Activated T-cell treated with anti-CD3 and anti-CD28 coated beads, Interleukin-2, amount 50 U/mL, for 24 hours (primary cell): ENCODE results near the gene SSH3.
A peak's percentile ranks its signal among the peaks of the same experiment; 100 is the strongest.

Source experiments
- DNase-seq: peaks from one replicate; pipeline ENCODE4 v3.0.0-alpha.2; 2020
- H3K27ac Mint-ChIP-seq: 2 replicates; pipeline ENCODE4 v1.8.0; 2020; ENCODE audit warnings: mild to moderate bottlenecking, mixed read lengths
- H3K27me3 Mint-ChIP-seq: 2 replicates; pipeline ENCODE4 v1.8.0; 2020; ENCODE audit warnings: mixed read lengths
- H3K36me3 Mint-ChIP-seq: 2 replicates; pipeline ENCODE4 v1.8.0; 2020; ENCODE audit warnings: low read depth, mixed read lengths
- H3K4me1 Mint-ChIP-seq: 2 replicates; pipeline ENCODE4 v1.8.0; 2020; ENCODE audit warnings: low read depth, mixed read lengths
- H3K4me3 Mint-ChIP-seq: 2 replicates; pipeline ENCODE4 v1.8.0; 2020; ENCODE audit warnings: mild to moderate bottlenecking, moderate library complexity, mixed read lengths
- H3K9me3 Mint-ChIP-seq: 2 replicates; pipeline ENCODE4 v1.8.0; 2020; ENCODE audit warnings: mixed read lengths

SSH3 gene

DNA sequence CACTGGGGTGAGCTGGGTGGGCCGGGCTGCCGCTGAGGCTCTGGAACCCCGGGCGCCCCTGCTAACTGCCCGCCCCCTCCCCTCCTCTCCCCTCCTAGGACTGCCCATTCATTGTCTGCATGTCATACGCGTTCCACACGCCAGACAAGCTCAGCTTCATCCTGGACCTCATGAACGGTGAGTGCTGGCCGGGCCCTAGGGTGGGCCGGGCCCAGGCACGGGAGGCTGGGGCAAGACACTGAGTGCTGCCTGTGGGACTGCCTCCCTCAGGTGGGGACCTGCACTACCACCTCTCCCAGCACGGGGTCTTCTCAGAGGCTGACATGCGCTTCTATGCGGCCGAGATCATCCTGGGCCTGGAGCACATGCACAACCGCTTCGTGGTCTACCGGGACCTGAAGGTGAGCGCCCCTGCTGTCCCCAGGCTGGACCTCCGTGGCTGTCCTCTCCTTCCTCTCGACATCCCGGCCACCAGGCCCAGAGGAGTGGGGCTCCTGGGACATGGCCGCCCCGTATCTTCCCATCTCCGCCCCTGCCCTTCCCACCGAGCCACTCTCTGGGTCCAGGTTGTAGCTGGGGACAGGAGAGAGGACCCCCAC lies 21.7 kb upstream of the SSH3 start:
- peaks cover 59% of the 10 kb centered on the region for H3K4me1 Mint-ChIP-seq
- peak overlapping the region; percentile 75 for H3K27ac Mint-ChIP-seq
- H3K27me3 Mint-ChIP-seq: no peaks in the 10 kb centered on the region
- no peak for DNase-seq
- no peaks in the 10 kb centered on the region for H3K9me3 Mint-ChIP-seq
- H3K36me3 Mint-ChIP-seq: peaks cover 95% of the 10 kb centered on the region
- no peak overlapping the region for H3K4me3 Mint-ChIP-seq

DNA sequence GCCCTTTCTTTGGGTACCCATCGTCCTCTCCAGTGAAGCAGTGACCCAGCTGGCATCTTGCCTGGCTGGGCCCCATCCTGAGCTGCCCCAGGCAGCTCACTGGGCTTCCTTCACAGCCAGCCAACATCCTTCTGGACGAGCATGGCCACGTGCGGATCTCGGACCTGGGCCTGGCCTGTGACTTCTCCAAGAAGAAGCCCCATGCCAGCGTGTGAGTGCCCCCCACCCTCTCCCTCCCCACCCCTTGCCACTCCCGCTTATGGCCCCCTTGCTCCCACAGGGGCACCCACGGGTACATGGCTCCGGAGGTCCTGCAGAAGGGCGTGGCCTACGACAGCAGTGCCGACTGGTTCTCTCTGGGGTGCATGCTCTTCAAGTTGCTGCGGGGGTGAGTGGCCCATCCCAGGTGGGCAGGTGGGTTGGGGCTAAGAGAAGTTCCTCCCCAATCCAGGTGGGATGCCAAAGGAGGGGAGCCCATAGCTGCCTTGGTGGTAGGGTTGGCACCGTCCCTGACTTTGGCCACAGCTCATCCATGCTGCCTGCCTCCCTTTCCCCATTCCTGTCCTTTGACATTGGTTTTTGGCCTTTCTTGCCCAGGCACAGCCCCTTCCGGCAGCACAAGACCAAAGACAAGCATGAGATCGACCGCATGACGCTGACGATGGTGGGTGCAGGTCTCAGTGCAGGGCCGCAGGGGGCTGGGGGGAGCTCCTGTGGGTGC lies 21.0 kb upstream of the SSH3 start:
- no peak overlapping the region for H3K4me3 Mint-ChIP-seq
- peaks cover 59% of the 10 kb centered on the region for H3K4me1 Mint-ChIP-seq

DNA sequence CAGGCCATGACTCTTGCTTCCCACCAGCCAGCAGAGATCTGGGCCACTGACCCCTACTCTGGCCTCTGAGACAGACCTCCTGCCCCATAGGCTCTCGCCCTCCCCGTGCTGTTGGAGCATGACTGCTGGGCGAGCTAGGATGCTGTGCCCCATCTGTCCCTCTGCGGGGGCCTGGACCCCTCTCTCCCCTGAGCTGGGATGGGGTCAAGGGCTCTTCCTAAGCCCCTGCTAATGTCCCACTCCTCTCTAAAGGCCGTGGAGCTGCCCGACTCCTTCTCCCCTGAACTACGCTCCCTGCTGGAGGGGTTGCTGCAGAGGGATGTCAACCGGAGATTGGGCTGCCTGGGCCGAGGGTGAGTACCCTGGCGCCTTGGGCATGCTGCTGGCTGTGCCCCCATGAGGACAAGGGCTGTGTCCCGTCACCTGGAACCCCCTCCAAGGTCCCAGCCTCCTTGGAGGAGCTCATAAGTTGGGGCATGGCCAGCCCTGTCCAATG lies 20.4 kb upstream of the SSH3 start:
- DNase-seq: no peak
- Mint-ChIP-seq H3K4me1 (peaks cover 59% of the 10 kb centered on the region), H3K4me3 (no peak overlapping the region), H3K27me3 (no peaks in the 10 kb centered on the region), H3K27ac (peak overlapping the region; percentile 82), H3K36me3 (peaks cover 96% of the 10 kb centered on the region), H3K9me3 (no peaks in the 10 kb centered on the region)

More for the DNA sequence above, 21.0 kb upstream of the SSH3 start:
- Mint-ChIP-seq H3K9me3 (no peaks in the 10 kb centered on the region), H3K27ac (peak overlapping the region; percentile 82), H3K27me3 (no peaks in the 10 kb centered on the region), H3K36me3 (peaks cover 95% of the 10 kb centered on the region)
- no peak for DNase-seq

DNA sequence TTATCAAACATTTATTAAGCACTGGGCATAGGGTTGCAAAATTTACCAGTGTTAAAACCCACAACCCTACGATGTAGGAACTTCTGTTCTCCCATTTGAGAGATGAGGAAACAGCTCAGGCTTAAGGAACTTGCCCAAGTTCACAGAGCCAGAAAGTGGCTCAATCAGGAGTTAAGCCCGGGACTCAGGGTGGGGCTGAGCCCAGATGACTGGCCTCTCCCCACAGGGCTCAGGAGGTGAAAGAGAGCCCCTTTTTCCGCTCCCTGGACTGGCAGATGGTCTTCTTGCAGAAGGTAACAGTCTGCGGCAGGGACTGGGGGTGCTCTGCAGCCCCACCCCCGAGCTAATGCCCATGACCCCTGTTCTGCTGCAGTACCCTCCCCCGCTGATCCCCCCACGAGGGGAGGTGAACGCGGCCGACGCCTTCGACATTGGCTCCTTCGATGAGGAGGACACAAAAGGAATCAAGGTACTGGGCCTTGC lies 19.8 kb upstream of the SSH3 start:
- no peaks in the 10 kb centered on the region for H3K9me3 Mint-ChIP-seq
- H3K27me3 Mint-ChIP-seq: no peaks in the 10 kb centered on the region
- no peak for DNase-seq
- H3K4me3 Mint-ChIP-seq: no peak overlapping the region
- peaks cover 93% of the 10 kb centered on the region for H3K36me3 Mint-ChIP-seq
- peaks cover 57% of the 10 kb centered on the region for H3K4me1 Mint-ChIP-seq
- H3K27ac Mint-ChIP-seq: peak overlapping the region; percentile 82

DNA sequence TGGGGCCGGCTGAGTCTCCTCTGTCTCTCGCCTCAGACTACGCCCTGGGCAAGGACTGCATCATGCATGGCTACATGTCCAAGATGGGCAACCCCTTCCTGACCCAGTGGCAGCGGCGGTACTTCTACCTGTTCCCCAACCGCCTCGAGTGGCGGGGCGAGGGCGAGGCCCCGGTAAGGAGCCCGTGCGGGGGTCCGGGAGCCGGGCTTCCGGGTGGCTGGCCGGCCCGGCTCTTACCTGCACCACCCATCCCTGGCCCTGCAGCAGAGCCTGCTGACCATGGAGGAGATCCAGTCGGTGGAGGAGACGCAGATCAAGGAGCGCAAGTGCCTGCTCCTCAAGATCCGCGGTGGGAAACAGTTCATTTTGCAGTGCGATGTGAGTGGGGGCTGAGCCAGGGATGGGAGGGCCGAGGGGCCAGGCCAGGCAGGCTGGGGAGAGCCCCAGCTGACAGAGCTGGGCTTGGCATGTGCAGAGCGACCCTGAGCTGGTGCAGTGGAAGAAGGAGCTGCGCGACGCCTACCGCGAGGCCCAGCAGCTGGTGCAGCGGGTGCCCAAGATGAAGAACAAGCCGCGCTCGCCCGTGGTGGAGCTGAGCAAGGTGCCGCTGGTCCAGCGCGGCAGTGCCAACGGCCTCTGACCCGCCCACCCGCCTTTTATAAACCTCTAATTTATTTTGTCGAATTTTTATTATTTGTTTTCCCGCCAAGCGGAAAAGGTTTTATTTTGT lies 18.4 kb upstream of the SSH3 start:
- no peak for DNase-seq
- peak overlapping the region; percentile 76 for H3K27ac Mint-ChIP-seq

DNA sequence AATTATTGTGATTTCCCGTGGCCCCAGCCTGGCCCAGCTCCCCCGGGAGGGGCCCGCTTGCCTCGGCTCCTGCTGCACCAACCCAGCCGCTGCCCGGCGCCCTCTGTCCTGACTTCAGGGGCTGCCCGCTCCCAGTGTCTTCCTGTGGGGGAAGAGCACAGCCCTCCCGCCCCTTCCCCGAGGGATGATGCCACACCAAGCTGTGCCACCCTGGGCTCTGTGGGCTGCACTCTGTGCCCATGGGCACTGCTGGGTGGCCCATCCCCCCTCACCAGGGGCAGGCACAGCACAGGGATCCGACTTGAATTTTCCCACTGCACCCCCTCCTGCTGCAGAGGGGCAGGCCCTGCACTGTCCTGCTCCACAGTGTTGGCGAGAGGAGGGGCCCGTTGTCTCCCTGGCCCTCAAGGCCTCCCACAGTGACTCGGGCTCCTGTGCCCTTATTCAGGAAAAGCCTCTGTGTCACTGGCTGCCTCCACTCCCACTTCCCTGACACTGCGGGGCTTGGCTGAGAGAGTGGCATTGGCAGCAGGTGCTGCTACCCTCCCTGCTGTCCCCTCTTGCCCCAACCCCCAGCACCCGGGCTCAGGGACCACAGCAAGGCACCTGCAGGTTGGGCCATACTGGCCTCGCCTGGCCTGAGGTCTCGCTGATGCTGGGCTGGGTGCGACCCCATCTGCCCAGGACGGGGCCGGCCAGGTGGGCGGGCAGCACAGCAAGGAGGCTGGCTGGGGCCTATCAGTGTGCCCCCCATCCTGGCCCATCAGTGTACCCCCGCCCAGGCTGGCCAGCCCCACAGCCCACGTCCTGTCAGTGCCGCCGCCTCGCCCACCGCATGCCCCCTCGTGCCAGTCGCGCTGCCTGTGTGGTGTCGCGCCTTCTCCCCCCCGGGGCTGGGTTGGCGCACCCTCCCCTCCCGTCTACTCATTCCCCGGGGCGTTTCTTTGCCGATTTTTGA lies 17.5 kb upstream of the SSH3 start:
- Mint-ChIP-seq H3K4me1 (peaks cover 52% of the 10 kb centered on the region), H3K4me3 (no peak overlapping the region), H3K27ac (peak overlapping the region; percentile 97), H3K36me3 (peaks cover 84% of the 10 kb centered on the region), H3K9me3 (no peaks in the 10 kb centered on the region), H3K27me3 (no peaks in the 10 kb centered on the region)
- DNase-seq: no peak

More for the DNA sequence above, 18.4 kb upstream of the SSH3 start:
- Mint-ChIP-seq H3K4me1 (peaks cover 48% of the 10 kb centered on the region), H3K4me3 (no peak overlapping the region), H3K9me3 (no peaks in the 10 kb centered on the region), H3K27me3 (no peaks in the 10 kb centered on the region), H3K36me3 (peaks cover 84% of the 10 kb centered on the region)

DNA sequence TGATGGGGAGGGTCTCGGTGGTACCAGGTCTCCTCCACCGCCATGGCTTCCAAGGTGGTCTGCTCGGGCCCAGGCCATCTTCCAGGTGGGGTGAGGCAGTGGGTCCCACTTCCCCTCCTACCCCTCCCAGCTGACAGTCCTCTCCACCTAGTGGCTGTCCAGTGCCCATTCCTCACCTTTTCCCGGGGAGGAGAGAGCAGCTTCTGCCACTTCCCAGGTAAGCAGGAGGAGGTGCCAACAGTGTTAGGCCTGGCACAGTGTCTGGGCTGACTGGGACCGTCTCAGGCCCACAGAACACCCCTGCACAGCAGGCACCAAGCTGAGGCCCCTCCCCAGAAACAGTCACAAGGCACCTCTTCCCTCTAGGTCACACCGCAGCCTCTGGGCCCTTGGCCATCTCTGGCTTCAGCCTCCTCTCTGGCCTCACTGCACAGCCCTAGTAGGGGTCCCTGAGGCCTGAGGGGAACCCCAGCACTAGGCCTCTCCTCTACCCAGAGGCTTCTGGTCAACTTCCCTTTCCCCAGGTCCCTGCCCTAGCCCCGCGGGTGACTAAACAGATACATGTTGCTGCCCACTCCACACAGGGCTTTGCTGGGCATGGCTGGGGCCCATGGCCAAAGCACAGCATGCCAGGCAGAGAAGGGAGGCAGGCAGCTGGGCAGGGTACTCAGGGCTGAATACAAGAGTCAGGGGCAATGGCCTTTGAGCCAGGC lies 16.6 kb upstream of the SSH3 start:
- DNase-seq: peak; percentile 61
- H3K36me3 Mint-ChIP-seq: peaks cover 84% of the 10 kb centered on the region
- peaks cover 59% of the 10 kb centered on the region for H3K4me1 Mint-ChIP-seq
- H3K9me3 Mint-ChIP-seq: no peaks in the 10 kb centered on the region
- peak overlapping the region; percentile 97 for H3K27ac Mint-ChIP-seq
- H3K4me3 Mint-ChIP-seq: peak overlapping the region; percentile 81
- H3K27me3 Mint-ChIP-seq: no peaks in the 10 kb centered on the region

DNA sequence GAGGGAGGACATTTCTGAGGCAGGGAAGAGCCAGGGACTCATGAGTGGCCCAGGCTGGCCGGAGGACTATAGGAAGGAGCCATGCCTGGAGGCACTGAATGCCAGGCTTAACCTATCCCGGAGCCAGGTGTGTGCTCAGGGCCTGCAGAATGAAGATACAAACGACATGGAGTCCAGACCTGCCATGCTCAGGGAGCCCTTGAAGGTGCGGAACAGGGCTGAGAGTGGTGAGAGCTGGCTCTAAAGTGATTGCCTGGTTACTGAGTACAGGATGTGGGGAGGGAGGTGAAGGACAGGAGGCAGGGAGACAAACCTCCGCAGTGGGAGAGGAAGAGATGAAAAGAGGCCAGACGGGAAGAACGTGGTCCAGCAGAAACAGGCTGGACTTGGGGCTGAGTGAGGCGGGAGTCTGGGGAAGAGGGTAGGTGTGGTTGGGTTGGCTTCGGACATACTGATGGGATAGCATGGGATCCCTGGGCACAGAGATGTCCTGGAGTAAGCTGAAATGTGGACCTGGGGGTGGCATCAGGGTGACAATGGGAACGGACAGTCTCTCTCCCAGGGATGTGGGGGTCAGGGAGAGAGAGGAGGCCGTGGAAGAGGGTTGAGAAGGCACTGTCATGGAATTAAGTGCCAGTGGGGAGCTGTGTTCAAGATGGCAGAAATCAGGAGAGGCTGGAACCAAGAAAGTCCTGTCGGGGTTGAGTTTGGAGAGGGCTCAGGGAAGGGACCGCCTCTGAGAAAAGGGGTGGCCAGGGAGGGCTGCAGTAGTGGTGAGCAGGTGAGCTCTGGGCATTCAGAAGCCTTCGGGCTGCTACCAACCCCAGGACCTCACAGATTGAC lies 15.8 kb upstream of the SSH3 start:
- peak overlapping the region; percentile 81 for H3K4me3 Mint-ChIP-seq
- no peaks in the 10 kb centered on the region for H3K9me3 Mint-ChIP-seq
- H3K36me3 Mint-ChIP-seq: peaks cover 85% of the 10 kb centered on the region
- peak overlapping the region; percentile 97 for H3K27ac Mint-ChIP-seq
- peaks cover 63% of the 10 kb centered on the region for H3K4me1 Mint-ChIP-seq
- peak; percentile 60 for DNase-seq
- H3K27me3 Mint-ChIP-seq: no peaks in the 10 kb centered on the region

DNA sequence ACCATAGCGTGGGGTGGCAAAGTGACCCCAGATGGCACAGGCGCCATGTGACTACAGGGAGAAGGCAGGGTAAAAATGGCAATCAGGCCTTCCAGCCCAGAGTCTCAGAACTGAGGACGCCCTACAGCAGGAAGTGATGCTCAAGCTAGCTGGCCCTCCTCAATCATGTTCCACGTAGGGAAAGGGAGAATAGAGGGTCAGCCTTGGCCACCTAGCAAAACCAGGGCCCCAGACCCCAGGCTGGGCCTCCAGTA lies 15.2 kb upstream of the SSH3 start:
- H3K9me3 Mint-ChIP-seq: no peaks in the 10 kb centered on the region
- peaks cover 85% of the 10 kb centered on the region for H3K36me3 Mint-ChIP-seq
- H3K4me1 Mint-ChIP-seq: peaks cover 68% of the 10 kb centered on the region
- H3K27ac Mint-ChIP-seq: peak overlapping the region; percentile 97
- H3K4me3 Mint-ChIP-seq: peak overlapping the region; percentile 81
- H3K27me3 Mint-ChIP-seq: no peaks in the 10 kb centered on the region
- DNase-seq: no peak

DNA sequence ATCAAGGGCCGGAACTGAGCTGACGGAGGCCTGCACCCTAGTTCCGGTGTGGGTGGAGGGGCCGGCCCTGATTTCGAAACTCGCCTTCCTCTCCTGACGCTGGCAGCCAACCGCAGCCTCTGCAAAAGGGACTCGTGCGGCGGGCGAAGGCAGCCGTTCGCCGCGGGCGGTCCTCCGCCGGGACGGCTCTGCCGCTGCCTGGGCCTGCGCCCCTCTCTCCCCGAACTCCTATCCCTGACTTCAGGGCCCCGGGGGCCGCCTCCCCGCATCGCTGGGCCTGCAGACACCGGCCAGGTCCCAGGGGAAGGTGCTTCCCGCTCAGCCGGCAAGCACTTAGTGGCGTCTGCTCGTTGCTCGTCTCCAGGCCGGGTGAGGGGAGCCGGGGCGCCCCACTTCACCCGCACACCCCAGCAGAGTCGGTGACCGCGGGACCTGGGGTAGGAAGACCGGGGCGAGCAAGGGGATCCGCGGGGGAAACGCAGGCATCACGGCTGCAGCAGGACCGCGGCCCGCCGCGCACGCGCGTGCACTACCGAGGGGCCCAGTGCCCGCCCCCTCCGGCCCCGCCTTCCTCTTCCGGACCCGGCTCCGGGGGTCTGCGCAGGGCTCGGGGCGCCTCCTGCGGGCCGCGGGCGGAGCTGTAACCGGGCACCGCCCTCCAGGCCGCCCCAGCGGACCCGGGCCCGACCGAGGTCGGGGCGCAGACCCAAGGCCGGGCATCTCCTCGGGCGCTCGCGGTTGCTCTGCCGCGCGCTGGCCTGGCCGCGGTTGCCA lies 14.7 kb upstream of the SSH3 start:
- DNase-seq: peak; percentile 94
- Mint-ChIP-seq H3K36me3 (peaks cover 82% of the 10 kb centered on the region), H3K4me1 (peaks cover 71% of the 10 kb centered on the region)

DNA sequence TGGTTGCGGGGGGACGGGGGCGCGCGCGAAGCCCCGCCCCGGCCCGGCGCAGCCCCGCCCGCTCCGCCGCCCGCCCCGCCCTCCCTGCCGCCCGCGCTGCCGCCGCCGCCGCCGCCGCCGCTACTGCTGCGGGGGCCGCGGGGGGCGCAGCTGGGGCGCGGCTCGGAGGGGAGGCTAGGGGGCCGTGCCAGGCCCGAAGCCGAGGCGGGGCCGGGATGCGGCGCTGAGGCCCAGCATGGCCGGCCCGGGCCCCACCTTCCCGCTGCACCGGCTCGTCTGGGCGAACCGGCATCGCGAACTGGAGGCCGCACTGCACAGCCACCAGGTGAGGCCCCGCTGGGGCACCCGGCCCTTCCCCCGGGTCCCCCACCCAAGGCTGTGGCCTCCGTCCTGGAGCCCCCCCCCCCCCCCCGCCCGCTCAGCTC lies 14.1 kb upstream of the SSH3 start, which contains the start of gene ANKRD13D:
Gene ANKRD13D (plus strand): TSS at position 78 of the 425 bp plus-strand sequence. CDS start 158 bp downstream, at position 236.
- Mint-ChIP-seq H3K9me3 (no peaks in the 10 kb centered on the region), H3K4me1 (peaks cover 72% of the 10 kb centered on the region), H3K36me3 (peaks cover 82% of the 10 kb centered on the region), H3K4me3 (peak within 1 kb of the TSS; percentile 94), H3K27ac (peak within 1 kb of the TSS; percentile 97), H3K27me3 (no peaks in the 10 kb centered on the region)
- DNase-seq: no peak

More for the DNA sequence above, 14.7 kb upstream of the SSH3 start:
- Mint-ChIP-seq H3K27me3 (no peaks in the 10 kb centered on the region), H3K4me3 (peak overlapping the region; percentile 81), H3K9me3 (no peaks in the 10 kb centered on the region), H3K27ac (peak overlapping the region; percentile 97)
